Erythroblast (primary cell): ENCODE data around the gene CHEK2.
A peak's percentile ranks its signal among the peaks of the same experiment; 100 is the strongest.

Experiments used
- DNase-seq, 2 experiments: peaks; one replicate each; lab custom pipeline; 2025; lab: John Stamatoyannopoulos, UW
- GATA1 ChIP-seq: IDR thresholded peaks from 2 replicates; pipeline ENCODE4 v1.6.1; 2011; ENCODE audit warnings: low read depth, mild to moderate bottlenecking, control low read depth, low read length, moderate library complexity
- POLR2A ChIP-seq: IDR thresholded peaks from 2 replicates; pipeline ENCODE4 v1.6.1; 2011; ENCODE audit warnings: mild to moderate bottlenecking, low read length

The CHEK2 gene

DNA sequence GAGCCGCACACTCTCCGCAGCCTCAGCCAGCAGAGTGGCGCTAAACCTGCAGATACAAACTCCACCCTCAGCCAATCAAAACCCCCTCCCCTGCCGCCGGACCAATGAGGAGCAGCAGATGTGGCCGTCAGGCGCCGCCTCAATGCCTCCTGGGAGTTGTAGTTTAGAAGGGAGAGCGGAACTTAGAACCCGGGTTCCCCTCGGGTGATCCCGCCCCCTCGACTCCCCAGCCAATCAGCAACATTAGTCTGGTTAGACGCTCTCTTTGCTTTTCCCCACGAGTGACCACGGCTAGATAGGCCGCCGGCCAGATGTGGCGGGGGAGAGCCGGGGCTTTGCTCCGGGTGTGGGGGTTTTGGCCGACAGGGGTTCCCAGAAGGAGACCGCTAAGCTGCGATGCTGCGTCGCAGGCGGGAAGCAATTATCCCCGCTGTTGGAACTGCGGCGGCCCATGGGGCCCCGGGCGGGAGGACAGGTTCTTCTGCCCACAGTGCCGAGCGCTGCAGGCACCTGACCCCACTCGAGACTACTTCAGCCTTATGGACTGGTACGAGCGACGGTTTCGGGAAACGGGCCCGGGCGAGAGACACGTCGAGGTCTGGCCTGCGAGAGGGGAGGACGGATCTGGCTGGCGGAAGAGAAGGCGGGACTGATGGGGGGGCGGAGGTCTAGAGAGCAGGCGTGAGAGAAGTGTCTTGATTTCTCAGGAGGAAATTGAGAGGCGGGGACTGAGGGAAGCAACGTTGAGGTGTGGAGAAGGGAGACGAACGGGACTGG lies at the start of gene CHEK2, which contains the start of gene HSCB:
Gene CHEK2 (minus strand): TSS at position 36 of the 777 bp plus-strand sequence. CDS start 7,099 bp downstream, outside the sequence.
Gene HSCB (plus strand): TSS at position 255 of the 777 bp plus-strand sequence. CDS start 57 bp downstream, at position 312.
- TF ChIP-seq POLR2A (peak; percentile 85), GATA1 (no peak)
- peak; percentile 98 to 99 for DNase-seq

GRCh38 chr22:28791124-28791523 lies 49.5 kb upstream of the CHEK2 start:
- DNase-seq, result no peak
- TF ChIP-seq GATA1, result no peak

- DNase-seq, result no peak
- TF ChIP-seq POLR2A, result no peak
- no peak for TF ChIP-seq GATA1
Measured at GRCh38 chr22:28788601-28789000, 47.0 kb upstream of the CHEK2 start.

GRCh38 chr22:28783786-28784671 lies 42.4 kb upstream of the CHEK2 start:
- no peak for DNase-seq
- no peak for TF ChIP-seq GATA1
- no peak for TF ChIP-seq POLR2A

DNA sequence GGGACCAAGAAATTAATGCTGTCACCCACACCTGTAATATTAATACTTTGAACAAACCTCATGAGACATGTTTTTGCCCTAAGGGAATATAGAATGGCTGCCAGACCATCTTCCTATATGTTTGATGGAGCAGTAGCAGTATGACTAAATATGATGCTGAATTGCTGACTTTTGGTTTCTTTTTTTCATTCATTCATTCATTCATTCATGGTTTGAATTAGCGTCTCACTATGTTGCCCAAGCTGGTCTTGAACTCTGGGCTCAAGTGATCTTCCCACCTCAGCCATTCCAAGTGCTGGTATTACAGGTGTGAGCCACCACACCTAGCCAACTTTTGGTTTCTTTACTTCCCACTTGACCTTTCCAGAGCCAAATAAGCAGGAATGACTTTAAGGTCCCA lies 38.7 kb upstream of the CHEK2 start:
- DNase-seq, result no peak
- TF ChIP-seq POLR2A (no peak), GATA1 (no peak)

GRCh38 chr22:28779833-28780232 lies 38.2 kb upstream of the CHEK2 start:
- peak; percentile 80 to 82 for DNase-seq
- TF ChIP-seq GATA1 (no peak), POLR2A (no peak)

GRCh38 chr22:28774378-28774777 lies 32.8 kb upstream of the CHEK2 start:
- no peak for DNase-seq
- TF ChIP-seq GATA1, result no peak
- TF ChIP-seq POLR2A, result no peak

- no peak for DNase-seq
- no peak for TF ChIP-seq GATA1
- no peak for TF ChIP-seq POLR2A
Measured at GRCh38 chr22:28773461-28773867, 31.8 kb upstream of the CHEK2 start.

- DNase-seq, result peak; percentile 95 to 96
- TF ChIP-seq GATA1 (no peak), POLR2A (peak; percentile 79)
Measured at GRCh38 chr22:28772633-28773460, 31.2 kb upstream of the CHEK2 start, which contains the start of gene CCDC117. TSS of gene CCDC117 (plus strand) at chr22:28772695. CDS start at chr22:28772850, 155 bp downstream.

DNA sequence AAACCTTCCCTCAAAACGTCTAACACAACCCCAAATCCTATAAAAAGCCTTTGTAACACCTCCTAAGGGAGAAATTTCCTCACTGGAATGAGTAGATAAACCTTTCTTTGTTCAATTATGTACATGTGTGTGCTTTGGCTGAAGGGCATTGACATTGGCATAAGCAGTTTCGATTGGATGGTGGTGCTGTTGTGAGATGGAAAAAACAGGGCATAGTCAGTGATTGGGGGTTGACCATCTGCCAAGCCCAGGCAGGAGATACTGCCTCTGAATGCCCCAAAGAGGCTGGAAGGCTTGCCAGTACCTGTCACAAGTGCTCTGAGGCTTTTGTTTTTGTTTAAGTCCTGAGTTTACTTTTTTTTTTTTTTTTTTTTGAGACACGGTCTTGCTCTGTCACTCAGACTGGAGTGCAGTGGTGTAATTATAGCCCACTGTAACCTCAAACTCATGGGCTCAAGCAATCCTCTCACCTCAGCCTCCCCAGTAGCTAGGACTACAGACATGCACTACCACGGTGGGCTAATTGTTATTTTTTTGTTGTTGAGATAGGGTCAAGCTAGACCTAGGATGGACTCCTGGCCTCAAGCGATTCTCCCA lies 29.7 kb upstream of the CHEK2 start:
- TF ChIP-seq GATA1 (no peak), POLR2A (no peak)
- no peak for DNase-seq

- TF ChIP-seq GATA1 (no peak), POLR2A (no peak)
- DNase-seq, result no peak
Measured at GRCh38 chr22:28769394-28770085, 27.9 kb upstream of the CHEK2 start.
